H1 (cell line): ENCODE measurements around the gene ZP2. TPM values are rescaled to one million over a fixed set of nuclear protein-coding genes. Genes with fewer than 3 reads are reported as not detected.
"Not testable (repeated sequence)": the region's sequence is repeated elsewhere in the genome, so short reads cannot be mapped to it uniquely, and the experiment has no call there.

Experiments used
- CTCF ChIA-PET: fragments of 300-600 bp; sonication (Branson Sonifier 250); formaldehyde crosslinking; loops from one replicate; lab custom pipeline; 2021; ENCODE audit not compliant: partially characterized antibody; lab: Charles Lee
- POLR2A ChIA-PET: fragments of 300-600 bp; sonication (Branson Sonifier 250); formaldehyde crosslinking; loops from one replicate; lab custom pipeline; 2021; ENCODE audit warnings: inconsistent platforms; ENCODE audit not compliant: partially characterized antibody; lab: Charles Lee
- DNase-seq, 2 experiments: peaks; one replicate each; pipeline versions ENCODE4 v3.0.0 to v3.0.0-alpha.2; 2010 to 2022; ENCODE audit warnings: low spot score in 2 of 2, low read depth in 1 of 2, mixed read lengths in 1 of 2
- FAIRE-seq: peaks from 2 replicates; lab custom pipeline; 2011; peaks lifted over from hg19 to GRCh38; lab: Jason Lieb, UNC
- H2AFZ ChIP-seq: 2 replicates; pipeline ENCODE4 v1.8.1; 2012; ENCODE audit warnings: low read length, inconsistent platforms
- H2AK5ac ChIP-seq: 2 replicates; pipeline ENCODE4 v1.6.1; 2013; ENCODE audit warnings: low read depth, low read length
- H2BK120ac ChIP-seq: replicated peaks from 2 replicates; pipeline ENCODE3; 2013; ENCODE audit warnings: low read depth, low read length, inconsistent platforms
- H2BK12ac ChIP-seq: 2 replicates; pipeline ENCODE4 v1.6.1; 2013; ENCODE audit warnings: low read depth, low read length
- H2BK15ac ChIP-seq: 2 replicates; pipeline ENCODE4 v1.6.1; 2013; ENCODE audit warnings: low read length
- H2BK20ac ChIP-seq: 2 replicates; pipeline ENCODE4 v1.6.1; 2013; ENCODE audit warnings: low read length
- H2BK5ac ChIP-seq: 2 replicates; pipeline ENCODE4 v1.6.1; 2013; ENCODE audit warnings: low read depth, low read length
- H3K14ac ChIP-seq: 2 replicates; pipeline ENCODE4 v1.6.1; 2013; ENCODE audit warnings: inconsistent platforms; ENCODE audit not compliant: insufficient read length
- H3K18ac ChIP-seq: 2 replicates; pipeline ENCODE4 v1.6.1; 2013; ENCODE audit warnings: low read length; ENCODE audit errors: extremely low read depth
- H3K23ac ChIP-seq: 2 replicates; pipeline ENCODE4 v1.6.1; 2013; ENCODE audit warnings: inconsistent platforms; ENCODE audit not compliant: insufficient read length
- H3K23me2 ChIP-seq: 2 replicates; pipeline ENCODE4 v1.6.1; 2013; ENCODE audit warnings: low read depth, low read length
- H3K27ac ChIP-seq: 2 replicates; pipeline ENCODE4 v1.6.1; 2011; ENCODE audit warnings: low read depth, low read length, inconsistent platforms
- H3K27me3 ChIP-seq, 4 experiments: replicated peaks in 1 of 4; 1 replicate in 1 of 4; 2 replicates in 3 of 4; pipeline versions ENCODE4 v1.6.1 to v1.8.1; 2011 to 2013; ENCODE audit warnings: low read length in 3 of 4, mild to moderate bottlenecking in 3 of 4, inconsistent platforms in 2 of 4, mixed read lengths in 2 of 4, moderate library complexity in 1 of 4; ENCODE audit not compliant: control insufficient read depth in 3 of 4, insufficient read depth in 3 of 4; ENCODE audit errors: extremely low read depth in 1 of 4
- H3K36me3 ChIP-seq, 4 experiments: 2 replicates each; pipeline versions ENCODE4 v1.6.1 to v1.8.1; 2011 to 2013; ENCODE audit warnings: mild to moderate bottlenecking in 4 of 4, low read length in 3 of 4, moderate library complexity in 2 of 4, control low read depth in 1 of 4, inconsistent platforms in 1 of 4; ENCODE audit not compliant: insufficient read depth in 4 of 4, control insufficient read depth in 2 of 4
- H3K4ac ChIP-seq: replicated peaks from 2 replicates; pipeline ENCODE3; 2013; ENCODE audit warnings: low read length, low read depth, mixed read lengths, inconsistent platforms; ENCODE audit not compliant: insufficient read length
- H3K4me1 ChIP-seq, 4 experiments: replicated peaks in 1 of 4; 1 replicate in 1 of 4; 2 replicates in 3 of 4; pipeline versions ENCODE4 v1.6.1 to v1.8.1; 2011 to 2013; ENCODE audit warnings: low read length in 3 of 4, inconsistent platforms in 2 of 4, mixed read lengths in 1 of 4; ENCODE audit not compliant: insufficient read depth in 4 of 4, control insufficient read depth in 3 of 4
- H3K4me2 ChIP-seq, 2 experiments: 2 replicates each; pipeline versions ENCODE4 v1.6.1 to v1.8.1; 2011 to 2013; ENCODE audit warnings: low read depth in 2 of 2, low read length in 2 of 2, control low read depth in 1 of 2, inconsistent platforms in 1 of 2, mild to moderate bottlenecking in 1 of 2; ENCODE audit not compliant: insufficient read depth in 1 of 2
- H3K4me3 ChIP-seq, 4 experiments: fragments of 200-600, 300-600 bp in 1 of 4; sonication (generic), shearing (Covaris generic), sonication (Bioruptor Twin) in 1 of 4; 2 replicates each; pipeline versions ENCODE4 v1.5.1 to v1.8.1; 2011 to 2016; ENCODE audit warnings: low read length in 4 of 4, low read depth in 3 of 4, control low read depth in 2 of 4, inconsistent platforms in 2 of 4, mild to moderate bottlenecking in 2 of 4, mixed read lengths in 1 of 4, moderate library complexity in 1 of 4; ENCODE audit not compliant: insufficient read depth in 2 of 4; ENCODE audit errors: extremely low read depth in 1 of 4
- H3K56ac ChIP-seq: replicated peaks from 2 replicates; pipeline ENCODE3; 2013; ENCODE audit warnings: low read depth, mild to moderate bottlenecking, mixed read lengths, low read length, inconsistent platforms; ENCODE audit not compliant: insufficient read length
- H3K79me1 ChIP-seq: 2 replicates; pipeline ENCODE4 v1.6.1; 2013; ENCODE audit warnings: low read depth, low read length, control low read depth
- H3K79me2 ChIP-seq, 2 experiments: 2 replicates each; pipeline versions ENCODE4 v1.6.1 to v1.8.1; 2012 to 2013; ENCODE audit warnings: low read length in 2 of 2, mild to moderate bottlenecking in 2 of 2, inconsistent platforms in 1 of 2; ENCODE audit not compliant: insufficient read depth in 2 of 2, control insufficient read depth in 1 of 2
- H3K9ac ChIP-seq, 4 experiments: replicated peaks in 1 of 4; 1 replicate in 1 of 4; 2 replicates in 3 of 4; pipeline versions ENCODE4 v1.6.1 to v1.8.1; 2011 to 2013; ENCODE audit warnings: low read depth in 3 of 4, low read length in 3 of 4, control low read depth in 2 of 4, mild to moderate bottlenecking in 2 of 4, moderate library complexity in 2 of 4, inconsistent platforms in 1 of 4; ENCODE audit errors: extremely low read depth in 1 of 4
- H3K9me3 ChIP-seq, 2 experiments: 2 replicates each; pipeline versions ENCODE4 v1.6.1 to v1.8.1; 2012 to 2013; ENCODE audit warnings: mild to moderate bottlenecking in 2 of 2, moderate library complexity in 2 of 2, control low read depth in 1 of 2, inconsistent platforms in 1 of 2, low read depth in 1 of 2, low read length in 1 of 2, mixed read lengths in 1 of 2; ENCODE audit not compliant: insufficient read depth in 2 of 2
- H4K20me1 ChIP-seq, 2 experiments: replicated peaks in 1 of 2; 2 replicates each; pipeline versions ENCODE3 to v1.8.1; 2011 to 2013; ENCODE audit warnings: inconsistent platforms in 2 of 2, low read length in 2 of 2, mild to moderate bottlenecking in 1 of 2; ENCODE audit not compliant: insufficient read depth in 2 of 2, control insufficient read depth in 1 of 2
- H4K5ac ChIP-seq: 2 replicates; pipeline ENCODE4 v1.6.1; 2013; ENCODE audit warnings: low read length, low read depth, mixed read lengths, inconsistent platforms; ENCODE audit not compliant: insufficient read length
- H4K8ac ChIP-seq: 2 replicates; pipeline ENCODE4 v1.8.0; 2013; ENCODE audit warnings: mild to moderate bottlenecking, moderate library complexity, low read length, inconsistent platforms; ENCODE audit not compliant: insufficient read depth; ENCODE audit errors: extremely low read depth
- H4K91ac ChIP-seq: replicated peaks from 2 replicates; pipeline ENCODE3; 2013; ENCODE audit warnings: low read length, mixed read lengths, inconsistent platforms; ENCODE audit not compliant: insufficient read length
- WGBS, 2 experiments: shearing (Covaris generic) in 1 of 2; methylation state at CpG; one replicate each; pipeline versions ENCODE4 v1.1.6 to v1.1.7; 2013 to 2015; ENCODE audit warnings: low lambda C conversion rate in 2 of 2, mixed read lengths in 2 of 2, inconsistent platforms in 1 of 2, low coverage in 1 of 2, missing lambda C conversion rate in 1 of 2; ENCODE audit not compliant: insufficient replicate concordance in 2 of 2, insufficient coverage in 1 of 2, insufficient read length in 1 of 2; ENCODE audit errors: extremely low coverage in 1 of 2, missing lambda C conversion rate in 1 of 2; 5-methylcytosine and 5-hydroxymethylcytosine counted together
- polyA plus RNA-seq, 7 experiments: library from polyadenylated mRNA; depleted of rRNA in 3 of 7; stranded (reverse) in 5 of 7; unstranded in 2 of 7; fragments of >200 nt in 5 of 7; fragments of 200-250 nt in 2 of 7; gene quantifications; 1 replicate in 5 of 7; 2 replicates in 1 of 7; 4 replicates in 1 of 7; pipeline versions ENCODE4 v1.2.1 to v1.2.3, GENCODE V29; 2011 to 2013; ENCODE audit warnings: missing spikeins in 2 of 7, mixed read lengths in 2 of 7
- total RNA-seq: library from RNA; stranded (reverse); fragmentation: NEBNext Ultra II Directional; extraction: Animal tissue kit (Norgen Biotek cat#: 25700); gene quantifications from 2 replicates; pipeline ENCODE4 v1.2.1, GENCODE V29; 2021

Gene ZP2
- total and polyA plus RNA-seq, 2 of the 8 experiments (the other 6 are each of a cell fraction or from before 2014, with no cell fraction given) = not detected

DNA sequence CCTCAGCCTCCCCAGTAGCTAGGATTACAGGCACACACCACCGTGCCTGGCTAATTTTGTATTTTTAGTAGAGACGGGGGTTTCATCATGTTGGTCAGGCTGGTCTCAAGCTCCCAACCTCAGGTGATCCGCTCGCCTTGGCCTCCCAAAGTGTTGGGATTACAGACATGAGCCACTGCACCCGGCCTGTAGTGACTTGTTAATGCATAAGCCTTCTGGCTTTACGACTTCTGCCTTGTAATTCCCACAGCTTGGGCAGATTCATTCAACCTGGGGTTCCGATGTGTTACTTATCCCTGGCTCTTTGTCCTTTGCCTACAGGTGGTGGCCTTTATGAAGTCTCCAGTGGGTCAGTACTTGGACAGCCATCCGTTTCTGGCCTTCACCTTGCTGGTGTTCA, 41.3 kb downstream of the ZP2 start:
- H2BK120ac ChIP-seq, H3K4ac ChIP-seq, H4K5ac ChIP-seq, H3K4me1 ChIP-seq, H3K4me2 ChIP-seq, H3K4me3 ChIP-seq, H2BK20ac ChIP-seq, H3K14ac ChIP-seq, H2AK5ac ChIP-seq, H3K9ac ChIP-seq, H4K8ac ChIP-seq, H3K27ac ChIP-seq, H3K18ac ChIP-seq, H2BK5ac ChIP-seq, H2BK15ac ChIP-seq, H4K91ac ChIP-seq, H2BK12ac ChIP-seq, H2AFZ ChIP-seq, H3K79me2 ChIP-seq, H3K56ac ChIP-seq, H4K20me1 ChIP-seq, H3K23me2 ChIP-seq, H3K79me1 ChIP-seq, DNase-seq, FAIRE-seq, H3K27me3 ChIP-seq, H3K23ac ChIP-seq, H3K9me3 ChIP-seq: not testable (repeated sequence)
- CTCF ChIA-PET = interaction anchor here (1.2 to 1.8 kb wide), 2 partner anchors 11 to 131 kb away, joined by 4 to 5 read pairs; no protein-coding TSS in a partner anchor
- WGBS, 2 experiments = 93% methylated on average over 8 of the region's 8 CpGs; no CpG with 5 or more reads in 1 of the 2 experiments
- H3K36me3 ChIP-seq = peaks cover 17 to 74% (median 50%) of the 10 kb centered on the region in 4 experiments
- POLR2A ChIA-PET = interaction anchor here (0.8 kb wide), 1 partner anchor 9 kb away, joined by 3 read pairs; no protein-coding TSS in a partner anchor
